ENCODE results near the gene TRIM26. TPM values are rescaled to one million over a fixed set of nuclear protein-coding genes. Genes with fewer than 3 reads are reported as not detected.

Gene TRIM26
- total and polyA plus RNA-seq, 2 of the 8 experiments (the other 6 are each of a cell fraction or from before 2014, with no cell fraction given): 21.5 to 32.3 TPM

GRCh38 chr6:30258204-30258603 lies 45.0 kb upstream of the TRIM26 start (continued):
- TF ChIP-seq CHD7 (IDR thresholded peaks at IDR 0.05; ENCODE audit: insufficient replicate concordance, low read length) (no peak), RAD21 (IDR thresholded peaks at IDR 0.05 in 1 of 2, conservative IDR thresholded peaks at IDR 0.05 in 1 of 2; ENCODE audit: low read depth in 2 of 2, low read length in 2 of 2) (no peak), HDAC2 (IDR thresholded peaks at IDR 0.05; ENCODE audit: borderline replicate concordance in 1 of 2, low read depth in 2 of 2, low read length in 2 of 2) (no peak), POU5F1 (IDR thresholded peaks at IDR 0.05; ENCODE audit: low read depth, low read length) (no peak)
